LNCaP clone FGC (cell line): Measurements from ENCODE around the gene COA4.

Experiments
- DNase-seq: peaks from one replicate; pipeline ENCODE4 v3.0.0-alpha.2; 2011; ENCODE audit warnings: low read depth
- H3K4me3 ChIP-seq: 2 replicates; pipeline ENCODE4 v1.5.1; 2011; ENCODE audit warnings: mild to moderate bottlenecking, low read depth, low read length, control low read depth
- CTCF ChIP-seq: IDR thresholded peaks from 2 replicates; pipeline ENCODE4 v1.5.1; 2012; ENCODE audit warnings: mild to moderate bottlenecking; ENCODE audit not compliant: control insufficient read depth, insufficient read depth; ENCODE audit errors: extremely low read depth

COA4 gene

GRCh38 chr11:73830261-73830660 is 46.4 kb downstream of the COA4 start:
- no peak overlapping the region for H3K4me3 ChIP-seq
- no peak for TF ChIP-seq CTCF
- DNase-seq, result no peak
